Measurements from ENCODE around the gene KRTAP10-6.

GRCh38 chr21:44589094-44589493 is 3.2 kb downstream of the KRTAP10-6 start:
- TF ChIP-seq ELF1 (IDR thresholded peaks at IDR 0.05) (no peak), POLR2AphosphoS5 (IDR thresholded peaks at IDR 0.05; ENCODE audit: low read depth, low read length) (no peak), FOXM1 (IDR thresholded peaks at IDR 0.05; ENCODE audit: low read depth) (no peak), REST (IDR thresholded peaks at IDR 0.05; ENCODE audit: low read depth, low read length) (no peak), CTCF (IDR thresholded peaks at IDR 0.05) (no peak), GABPA (IDR thresholded peaks at IDR 0.05; ENCODE audit: low read depth) (no peak), USF2 (IDR thresholded peaks at IDR 0.05; ENCODE audit: borderline replicate concordance, low read depth, low read length) (no peak), CHD2 (IDR thresholded peaks at IDR 0.05; ENCODE audit: low read length, partially characterized antibody) (no peak), TCF12 (IDR thresholded peaks at IDR 0.05) (no peak)
